ENCODE measurements around the gene JMJD6. TPM values are rescaled to one million over a fixed set of nuclear protein-coding genes. Genes with fewer than 3 reads are reported as not detected.

The JMJD6 gene
- total and polyA plus RNA-seq, 9 of the 15 experiments (the other 6 are each of a cell fraction or from before 2014, with no cell fraction given), result 2.5 to 52.3 (median 36.3) TPM

- TF ChIP-seq ZHX1 (conservative IDR thresholded peaks at IDR 0.05; ENCODE audit: low read length), result 0 out of 2 replicates have a peak, but pooled peaks have one; percentile 37
- TF ChIP-seq PREB (CRISPR knock-in tag; IDR thresholded peaks at IDR 0.05), result peak; percentile 77; the same call in 1 of the 2 replicates
- TF ChIP-seq ARID3A (IDR thresholded peaks at IDR 0.05; ENCODE audit: borderline replicate concordance, low read depth, low read length), result no peak
- TF ChIP-seq MBD2 (IDR thresholded peaks at IDR 0.05; ENCODE audit: borderline replicate concordance, low read depth), result peak; percentile 94
- TF ChIP-seq TBP (optimal IDR thresholded peaks at IDR 0.05; ENCODE audit: low read depth, low read length), result no peak
- TF ChIP-seq THAP7 (CRISPR knock-in tag; IDR thresholded peaks at IDR 0.05), result no peak
- no peak for TF ChIP-seq NR4A1 (CRISPR knock-in tag; IDR thresholded peaks at IDR 0.05)
- TF ChIP-seq NR4A1 (tag; IDR thresholded peaks at IDR 0.05), result no peak
- TF ChIP-seq EP300 (IDR thresholded peaks at IDR 0.05; ENCODE audit: low read length), result peak; percentile 79
- peak; percentile 95 for TF ChIP-seq THAP12 (CRISPR knock-in tag; IDR thresholded peaks at IDR 0.05)
- TF ChIP-seq ZNF408 (CRISPR knock-in tag; IDR thresholded peaks at IDR 0.05; ENCODE audit: low read depth), result no peak
- peak; percentile 9; the same call in 1 of the 2 replicates for TF ChIP-seq BHLHE40 (IDR thresholded peaks at IDR 0.05; ENCODE audit: low read length)
- peak; percentile 99 for TF ChIP-seq NFE2 (IDR thresholded peaks at IDR 0.05; ENCODE audit: low read depth)
- TF ChIP-seq ZNF740 (CRISPR knock-in tag; IDR thresholded peaks at IDR 0.05), result no peak
- no peak for TF ChIP-seq ZNF740 (tag; IDR thresholded peaks at IDR 0.05)
- peak in 1 of 2 experiments; percentile 7 for TF ChIP-seq MNT (conservative IDR thresholded peaks at IDR 0.05)
Measured at GRCh38 chr17:76737082-76737675, 10.8 kb upstream of the JMJD6 start, which contains the start of gene SRSF2 (continued).
